ENCODE measurements around the gene CAMSAP3. TPM values are rescaled to one million over a fixed set of nuclear protein-coding genes. Genes with fewer than 3 reads are reported as not detected.

The CAMSAP3 gene
- total RNA-seq, 1 donor, result not detected

DNA sequence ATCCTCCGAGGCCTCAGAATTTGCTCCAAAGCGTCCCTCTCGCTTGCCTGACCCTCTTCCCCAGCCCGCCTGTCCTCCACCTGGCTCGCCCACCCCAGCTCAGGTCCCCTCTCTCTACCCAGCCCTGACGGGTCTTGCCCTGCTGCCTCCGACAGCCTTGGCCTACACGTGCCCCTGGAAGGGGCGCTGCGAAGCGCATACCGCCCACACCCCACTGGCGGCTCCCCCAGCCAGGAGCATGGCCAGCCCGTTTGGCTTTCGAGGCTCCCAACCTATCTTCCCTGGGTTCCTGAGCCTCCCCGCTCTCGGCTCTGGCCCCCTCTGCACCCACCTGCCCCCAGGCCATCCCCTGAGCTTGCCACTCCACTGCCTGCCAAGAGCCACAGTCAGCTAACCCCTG is 29.1 kb downstream of the CAMSAP3 start:
- TF ChIP-seq CTCF (IDR thresholded peaks at IDR 0.05; ENCODE audit: insufficient read depth, low read length), result no peak
- no peak for DNase-seq (ENCODE audit: low read depth)
- no peak overlapping the region for H3K4me3 ChIP-seq (ENCODE audit: low read depth, low read length)

DNA sequence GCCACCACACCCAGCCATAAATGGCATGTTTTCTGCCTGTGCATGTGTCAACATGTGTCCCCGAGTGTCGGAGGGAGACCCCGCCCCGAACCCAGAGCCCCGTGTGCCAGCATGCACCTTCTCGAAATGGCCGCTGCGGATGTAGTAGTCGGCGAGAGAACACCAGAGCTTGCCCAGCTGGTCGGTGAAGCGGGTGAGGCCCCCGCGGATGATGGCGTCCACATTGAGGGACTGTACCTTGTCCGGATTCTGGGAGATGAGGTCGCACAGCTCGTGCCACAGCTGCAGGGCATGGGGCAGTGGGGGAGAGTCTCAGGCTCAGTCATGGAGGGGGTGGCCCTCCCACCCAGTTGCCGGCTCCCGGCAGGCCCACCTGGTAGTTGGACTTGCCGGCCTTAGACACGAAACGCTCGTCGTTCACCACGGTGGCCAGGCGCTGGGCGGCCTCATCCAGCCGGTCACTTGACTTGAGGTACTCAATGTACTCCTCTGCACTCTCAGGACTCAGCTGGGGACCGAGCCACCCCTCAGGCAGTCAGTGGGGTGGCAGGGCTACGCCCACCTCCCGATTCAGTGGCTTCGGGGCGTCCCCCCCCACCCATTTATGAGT is 30.2 kb downstream of the CAMSAP3 start:
- TF ChIP-seq CTCF (IDR thresholded peaks at IDR 0.05; ENCODE audit: insufficient read depth, low read length), result no peak
- no peak for DNase-seq (ENCODE audit: low read depth)

GRCh38 chr19:7627166-7627565 is 31.5 kb downstream of the CAMSAP3 start:
- no peak for TF ChIP-seq CTCF (IDR thresholded peaks at IDR 0.05; ENCODE audit: insufficient read depth, low read length)
- DNase-seq (ENCODE audit: low read depth), result no peak

More for the DNA sequence above, 30.2 kb downstream of the CAMSAP3 start:
- no peak overlapping the region for H3K4me3 ChIP-seq (ENCODE audit: low read depth, low read length)

DNA sequence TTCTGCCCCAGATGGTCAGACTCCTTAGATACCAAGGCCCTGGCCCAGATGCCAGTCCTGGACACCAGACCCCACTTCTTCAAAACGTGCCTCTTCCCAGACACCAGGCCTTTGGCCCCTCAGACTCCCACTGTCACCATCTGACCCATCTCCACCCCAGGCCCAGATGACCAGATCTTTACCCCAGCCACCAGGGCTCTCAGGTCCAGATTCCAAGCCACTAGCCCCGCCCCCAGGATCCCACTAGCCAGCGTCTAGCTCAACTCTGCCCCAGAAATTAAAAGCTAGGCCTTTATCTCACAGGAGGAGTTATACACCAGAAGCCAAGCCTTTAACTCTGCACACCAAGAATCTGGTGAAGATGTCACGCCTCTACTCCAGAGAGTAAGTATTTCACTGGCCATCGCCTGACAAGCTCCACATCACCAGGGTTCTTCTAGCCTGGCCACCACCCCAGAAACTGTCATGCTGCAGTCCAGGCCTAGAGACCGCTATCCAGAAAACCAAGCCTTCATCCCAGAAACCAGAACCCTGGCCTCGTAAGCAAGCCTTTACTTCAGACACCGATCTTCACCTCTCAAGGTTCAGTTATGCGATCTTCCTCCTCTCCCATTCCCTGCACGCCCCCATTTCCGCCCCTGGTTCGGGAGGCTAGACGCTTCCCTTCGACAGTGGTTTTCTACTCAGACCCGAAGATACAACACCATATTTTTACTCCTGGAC is 33.1 kb downstream of the CAMSAP3 start:
- H3K4me3 ChIP-seq (ENCODE audit: low read depth, low read length), result peak overlapping the region; percentile 99
- TF ChIP-seq CTCF (IDR thresholded peaks at IDR 0.05; ENCODE audit: insufficient read depth, low read length), result no peak
- DNase-seq (ENCODE audit: low read depth), result no peak

More at GRCh38 chr19:7627166-7627565, 31.5 kb downstream of the CAMSAP3 start:
- H3K4me3 ChIP-seq (ENCODE audit: low read depth, low read length), result no peak overlapping the region

DNA sequence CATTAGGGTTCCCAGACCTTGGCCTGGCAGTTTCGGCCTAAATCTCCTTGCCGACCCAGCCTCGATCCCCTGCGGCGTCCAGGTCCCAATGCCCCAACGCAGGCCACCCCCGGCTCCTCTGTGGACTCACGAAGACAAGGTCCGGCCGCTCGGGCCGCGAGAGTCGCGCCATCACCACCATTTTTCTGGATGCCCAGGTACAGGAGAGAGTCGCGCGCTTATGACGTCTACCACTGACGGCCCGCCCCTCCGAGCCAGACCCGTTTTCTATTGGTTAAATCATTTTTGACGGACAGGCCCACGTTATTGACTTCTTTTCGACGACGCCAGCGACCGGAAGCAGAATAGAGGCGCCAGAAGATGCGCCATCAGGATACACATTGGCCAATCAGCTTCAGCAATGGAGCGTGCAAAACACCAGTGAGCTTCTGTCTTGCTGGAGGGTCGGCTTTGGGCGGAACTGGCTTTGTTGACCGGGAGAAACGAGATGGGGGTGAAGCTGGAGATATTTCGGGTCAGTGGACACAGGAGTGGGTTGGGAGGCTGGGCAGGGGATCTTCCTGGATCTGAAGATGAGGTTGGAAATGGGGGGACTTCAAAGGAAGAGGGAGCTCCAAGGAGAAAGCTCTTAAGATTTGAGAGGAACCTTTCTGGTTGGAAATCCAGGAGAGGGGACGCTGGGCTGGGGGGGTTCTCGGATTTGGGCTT is 33.8 kb downstream of the CAMSAP3 start, which contains the start of the genes PET100 and XAB2:
PET100 (plus strand) TSS at position 447 of the 708 bp plus-strand sequence; CDS start at position 488, 41 bp downstream.
XAB2 (minus strand) TSS at position 199 of the 708 bp plus-strand sequence; CDS start at position 181, 18 bp downstream.
- no peak for TF ChIP-seq CTCF (IDR thresholded peaks at IDR 0.05; ENCODE audit: insufficient read depth, low read length)
- H3K4me3 ChIP-seq (ENCODE audit: low read depth, low read length), result peak within 1 kb of the TSS; percentile 99
- DNase-seq (ENCODE audit: low read depth), result peak; percentile 99

- no peak overlapping the region for H3K4me3 ChIP-seq (ENCODE audit: low read depth, low read length)
- TF ChIP-seq CTCF (IDR thresholded peaks at IDR 0.05; ENCODE audit: insufficient read depth, low read length), result no peak
- DNase-seq (ENCODE audit: low read depth), result no peak
Observed at GRCh38 chr19:7631577-7631976, 35.9 kb downstream of the CAMSAP3 start.

Measured in fibroblast of the aortic adventitia (primary cell).